Psoas muscle (tissue), 8 donors: Measurements from ENCODE around the gene STX1B. TPM values are rescaled to one million over a fixed set of nuclear protein-coding genes. Genes with fewer than 3 reads are reported as not detected.

ENCODE experiments used
- ATAC-seq, 4 donors: fragments of 200-7000 bp; cut with Tn5 transposase; one replicate each; pipeline ENCODE4 v1.9.1; 2020; ENCODE audit warnings: moderate library complexity in 3 of 4, mild to moderate bottlenecking in 2 of 4
- DNase-seq, 2 donors: peaks; one replicate each; pipeline ENCODE4 v3.0.0-alpha.2; 2020
- H3K27ac ChIP-seq: fragments of 200-600 bp; one replicate; pipeline ENCODE4 v1.8.0; 2022
- H3K27me3 ChIP-seq, 3 donors: fragments of 200-600 bp in 1 of 3; one replicate each; pipeline versions ENCODE4 v1.6.1 to v1.8.0; 2013 to 2022; ENCODE audit warnings: low read length in 2 of 3, mild to moderate bottlenecking in 2 of 3, moderate library complexity in 1 of 3; ENCODE audit not compliant: insufficient read depth in 3 of 3
- H3K36me3 ChIP-seq, 2 donors: fragments of 200-600 bp in 1 of 2; one replicate each; pipeline versions ENCODE4 v1.6.1 to v1.8.0; 2013 to 2022; ENCODE audit warnings: low read depth in 1 of 2, mild to moderate bottlenecking in 1 of 2, moderate library complexity in 1 of 2; ENCODE audit not compliant: insufficient read depth in 1 of 2
- H3K4me1 ChIP-seq: fragments of 200-600 bp; one replicate; pipeline ENCODE4 v1.8.0; 2022
- H3K4me3 ChIP-seq: fragments of 200-600 bp; one replicate; pipeline ENCODE4 v1.8.0; 2022; ENCODE audit warnings: mild to moderate bottlenecking
- H3K9me3 ChIP-seq: fragments of 200-600 bp; one replicate; pipeline ENCODE4 v1.8.0; 2022
- WGBS, 3 donors: extraction: QIAGEN DNeasy Blood & Tissue Kit; methylation state at CpG; one replicate each; pipeline versions ENCODE4 v1.1.6 to v1.1.7; 2013; 5-methylcytosine and 5-hydroxymethylcytosine counted together
- intact Hi-C, 2 donors: fragments of 100-400 bp; cut with DNase I; formaldehyde crosslinking; loops; one replicate each; pipeline versions ENCODE4 v1.11.0 to v1.14.2; 2022
- polyA plus RNA-seq, 3 donors: library from polyadenylated mRNA; stranded (reverse); fragments of 200-250 nt; gene quantifications; one replicate each; pipeline ENCODE4 v1.2.3, GENCODE V29; 2013
- total RNA-seq, 4 donors: library from RNA; stranded (reverse); fragmentation: NEBNext Ultra II Directional in 2 of 4; extraction: Animal tissue kit (Norgen Biotek cat#: 25700) in 2 of 4; gene quantifications; one replicate each; pipeline versions ENCODE4 v1.2.1 to v1.2.4, GENCODE V29; 2021 to 2023
- TF ChIP-seq, protein P1 (sequence below): fragments of 200-600 bp; IDR thresholded peaks from one replicate; pipeline ENCODE4 v1.8.0; 2022; ENCODE audit warnings: antibody characterized with exemption
- donor health status: healthy with polysubstance abuse.
- donor health status: DM: no; HTN: no; CAD: no; lungs with moderate emphysema.
- donor health status: Bipolar disorder and iron deficiency.
- donor health status: healthy.
- donor health status: DM: yes; HTN: yes; CAD: no.
- donor health status: DM: no; HTN: no; CAD: no.
- donor health status: DM: no; HTN: no; CAD: no.
- donor health status: DM: yes; HTN: yes; CAD: no.

Gene STX1B
- total and polyA plus RNA-seq, 7 donors, result 0.04 to 0.64 (median 0.12) TPM; not detected in 1

DNA sequence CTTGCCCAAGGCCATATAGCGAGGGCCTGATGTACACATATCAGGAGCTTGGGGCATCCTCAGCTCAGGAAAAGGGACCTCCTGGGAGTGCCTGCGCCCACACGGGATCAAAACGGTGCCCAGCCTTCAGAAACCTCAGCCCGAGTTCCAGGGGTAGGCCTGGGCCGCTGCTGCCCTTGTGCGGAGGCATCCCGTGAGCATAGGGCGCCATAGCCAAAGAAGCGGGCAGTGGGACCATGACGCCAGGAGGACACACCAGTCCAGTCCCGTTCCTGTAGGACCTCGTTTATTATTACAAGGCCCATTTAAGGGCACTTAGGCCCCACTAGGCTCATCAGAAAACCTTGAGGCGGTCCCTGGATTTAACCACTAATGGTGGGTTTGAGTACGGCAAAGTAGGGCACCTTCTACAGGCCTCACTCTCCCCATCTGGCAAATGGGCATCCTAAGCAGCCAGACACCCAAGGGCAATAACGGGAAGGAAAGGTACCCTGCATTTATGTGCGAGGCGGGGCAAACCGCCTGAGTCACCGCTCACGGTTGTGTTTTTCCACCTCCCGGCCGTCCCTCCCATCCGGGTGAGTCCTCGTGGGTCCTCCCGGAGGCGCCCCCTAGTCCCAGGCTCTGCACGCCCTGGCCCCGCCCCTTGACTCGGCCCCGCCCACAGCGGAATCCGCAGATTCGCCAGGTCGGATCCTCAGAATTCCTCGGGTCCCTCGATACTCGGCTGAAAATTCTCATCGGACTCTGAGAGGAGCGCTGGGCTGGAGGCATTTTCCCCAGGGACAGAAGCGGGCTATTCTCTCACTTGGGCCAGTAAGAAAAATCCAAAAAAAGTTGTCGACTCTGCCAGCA lies 53.6 kb downstream of the STX1B start:
- H3K27me3 ChIP-seq, result no peaks in the 10 kb centered on the region
- H3K27ac ChIP-seq, result peak overlapping the region; percentile 100
- no peaks in the 10 kb centered on the region for H3K9me3 ChIP-seq
- 24 to 26% (median 25%) methylated on average over 42 of the region's 42 CpGs for WGBS, 3 donors
- intact Hi-C loops, result no loop called here
- H3K36me3 ChIP-seq, result peaks cover 6 to 33% of the 10 kb centered on the region in 2 donors
- DNase-seq (peak; percentile 88 to 93), ATAC-seq (peak; percentile 74 to 85 (median 78))
- H3K4me1 ChIP-seq, result peaks cover 27% of the 10 kb centered on the region
- TF ChIP-seq, protein P1, sequence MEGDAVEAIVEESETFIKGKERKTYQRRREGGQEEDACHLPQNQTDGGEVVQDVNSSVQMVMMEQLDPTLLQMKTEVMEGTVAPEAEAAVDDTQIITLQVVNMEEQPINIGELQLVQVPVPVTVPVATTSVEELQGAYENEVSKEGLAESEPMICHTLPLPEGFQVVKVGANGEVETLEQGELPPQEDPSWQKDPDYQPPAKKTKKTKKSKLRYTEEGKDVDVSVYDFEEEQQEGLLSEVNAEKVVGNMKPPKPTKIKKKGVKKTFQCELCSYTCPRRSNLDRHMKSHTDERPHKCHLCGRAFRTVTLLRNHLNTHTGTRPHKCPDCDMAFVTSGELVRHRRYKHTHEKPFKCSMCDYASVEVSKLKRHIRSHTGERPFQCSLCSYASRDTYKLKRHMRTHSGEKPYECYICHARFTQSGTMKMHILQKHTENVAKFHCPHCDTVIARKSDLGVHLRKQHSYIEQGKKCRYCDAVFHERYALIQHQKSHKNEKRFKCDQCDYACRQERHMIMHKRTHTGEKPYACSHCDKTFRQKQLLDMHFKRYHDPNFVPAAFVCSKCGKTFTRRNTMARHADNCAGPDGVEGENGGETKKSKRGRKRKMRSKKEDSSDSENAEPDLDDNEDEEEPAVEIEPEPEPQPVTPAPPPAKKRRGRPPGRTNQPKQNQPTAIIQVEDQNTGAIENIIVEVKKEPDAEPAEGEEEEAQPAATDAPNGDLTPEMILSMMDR, result peak; percentile 6
- H3K4me3 ChIP-seq, result peak overlapping the region; percentile 95

DNA sequence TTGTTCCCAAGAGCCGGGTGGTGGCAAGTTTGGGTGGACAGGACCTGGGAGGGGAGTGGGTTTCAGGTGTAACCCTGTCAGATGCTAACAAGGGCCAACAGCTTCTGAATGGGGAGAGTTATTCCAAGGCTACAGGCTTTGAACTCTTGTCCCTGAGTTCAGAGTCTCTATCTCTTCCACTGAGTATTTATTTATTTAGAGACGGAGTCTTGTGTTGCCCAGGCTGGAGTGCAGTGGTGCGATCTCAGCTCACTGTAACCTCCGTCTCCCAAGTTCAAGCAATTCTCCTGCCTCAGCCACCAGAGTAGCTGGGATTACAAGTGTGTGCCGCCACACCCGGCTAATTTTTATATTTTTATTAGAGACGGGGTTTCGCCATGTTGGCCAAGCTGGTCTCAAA lies 55.4 kb downstream of the STX1B start:
- H3K4me3 ChIP-seq, result no peak overlapping the region
- H3K27me3 ChIP-seq, result no peaks in the 10 kb centered on the region
- intact Hi-C loops, result no loop called here
- H3K27ac ChIP-seq, result no peak overlapping the region
- TF ChIP-seq, protein P1, result no peak
- ATAC-seq, result no peak
- H3K9me3 ChIP-seq, result no peaks in the 10 kb centered on the region
- 81 to 85% (median 83%) methylated on average over 8 of the region's 8 CpGs for WGBS, 3 donors
- no peak for DNase-seq
- peaks cover 2 to 15% of the 10 kb centered on the region in 2 donors for H3K36me3 ChIP-seq
- H3K4me1 ChIP-seq, result peaks cover 37% of the 10 kb centered on the region

DNA sequence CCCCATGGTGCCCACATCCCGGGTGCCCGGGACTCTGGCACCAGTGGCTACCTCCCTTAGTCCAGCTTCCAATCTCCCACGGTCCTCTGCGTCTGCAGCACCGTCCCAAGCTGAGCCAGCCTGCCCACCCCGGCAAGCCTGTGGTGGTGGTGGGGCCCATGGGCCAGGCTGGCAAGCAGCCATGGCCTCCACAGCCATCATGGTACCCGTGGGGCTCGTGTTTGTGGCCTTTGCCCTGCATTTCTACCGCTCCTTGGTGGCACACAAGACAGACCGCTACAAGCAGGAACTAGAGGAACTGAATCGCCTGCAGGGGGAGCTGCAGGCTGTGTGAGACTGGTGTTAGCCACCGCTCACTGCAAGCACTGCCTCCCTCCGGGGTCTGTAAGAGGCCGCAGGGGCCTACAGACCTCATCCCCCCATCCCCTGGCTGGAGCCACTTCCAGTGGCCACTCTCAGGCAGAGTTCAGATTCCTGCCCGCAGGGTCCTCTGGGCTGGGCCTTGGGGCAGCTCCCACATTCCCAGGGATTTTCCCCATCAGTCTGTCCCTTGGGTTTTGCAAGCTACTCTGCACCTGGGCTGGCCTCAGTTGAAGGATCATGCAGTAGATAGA lies 56.8 kb downstream of the STX1B start:
- H3K27ac ChIP-seq, result peak overlapping the region; percentile 5
- TF ChIP-seq, protein P1, result peak; percentile 60
- H3K27me3 ChIP-seq, result no peaks in the 10 kb centered on the region
- peaks cover 0 to 1% of the 10 kb centered on the region in 2 donors for H3K36me3 ChIP-seq
- ATAC-seq, result no peak
- no peak overlapping the region for H3K4me3 ChIP-seq
- intact Hi-C loops, result no loop called here
- H3K4me1 ChIP-seq, result peaks cover 28% of the 10 kb centered on the region
- no peaks in the 10 kb centered on the region for H3K9me3 ChIP-seq
- DNase-seq, result peak; percentile 66 to 81
- WGBS, 3 donors, result 22 to 33% (median 31%) methylated on average over 15 of the region's 15 CpGs

DNA sequence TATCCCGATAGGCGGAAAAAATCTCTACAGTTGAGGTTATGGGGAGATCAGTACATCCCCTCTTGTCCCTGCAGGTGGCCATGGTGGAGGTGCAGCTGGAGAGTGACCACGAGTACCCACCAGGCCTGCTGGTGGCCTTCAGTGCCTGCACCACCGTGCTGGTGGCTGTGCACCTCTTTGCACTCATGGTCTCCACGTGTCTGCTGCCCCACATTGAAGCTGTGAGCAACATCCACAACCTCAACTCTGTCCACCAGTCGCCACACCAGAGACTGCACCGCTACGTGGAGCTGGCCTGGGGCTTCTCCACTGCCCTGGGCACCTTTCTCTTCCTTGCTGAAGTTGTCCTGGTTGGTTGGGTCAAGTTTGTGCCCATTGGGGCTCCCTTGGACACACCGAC lies 57.3 kb downstream of the STX1B start:
- Histone ChIP-seq H3K9me3 (no peaks in the 10 kb centered on the region), H3K4me1 (peaks cover 25% of the 10 kb centered on the region), H3K36me3 (no peaks in the 10 kb centered on the region), H3K4me3 (no peak overlapping the region), H3K27ac (peak overlapping the region; percentile 5), H3K27me3 (no peaks in the 10 kb centered on the region)
- DNase-seq, result no peak
- intact Hi-C loops, result no loop called here
- TF ChIP-seq, protein P1, result no peak
- 80 to 86% (median 83%) methylated on average over 9 of the region's 9 CpGs for WGBS, 3 donors
- no peak for ATAC-seq
